Measurements from ENCODE around the gene GPR75. TPM values are rescaled to one million over a fixed set of nuclear protein-coding genes. Genes with fewer than 3 reads are reported as not detected.
"Not testable (repeated sequence)": the region's sequence is repeated elsewhere in the genome, so short reads cannot be mapped to it uniquely, and the experiment has no call there.

Gene GPR75
- total RNA-seq, 4 donors from 2014 or later = 2.5 to 7.4 (median 4.4) TPM

- intact Hi-C loops (cut with DNase I; ENCODE audit: low total_unique reads); in situ Hi-C loops (cut with MboI; ENCODE audit: low pct_ligation_motif_present in 1 of 4, low pct_unique_long_range_greater_than_20kb in 1 of 4, low sequenced_read_pairs in 3 of 4); DNase-seq: not testable (repeated sequence)
These were observed 36.1 kb downstream of the GPR75 start for GRCh38 chr2:53823639-53824038.

GRCh38 chr2:53821810-53822209 is 38.0 kb downstream of the GPR75 start:
- Histone ChIP-seq H3K4me3 (no peak overlapping the region), H3K27ac (no peak overlapping the region), H3K27me3 (no peaks in the 10 kb centered on the region), H3K9me3 (no peaks in the 10 kb centered on the region), H3K36me3 (peaks cover 0 to 16% (median 4%) of the 10 kb centered on the region in 4 donors), H3K4me1 (peaks cover 3 to 13% (median 8%) of the 10 kb centered on the region in 4 donors)
- intact Hi-C loops (cut with DNase I; ENCODE audit: low total_unique reads) (no loop called here), in situ Hi-C loops (cut with MboI; ENCODE audit: low pct_ligation_motif_present in 1 of 4, low pct_unique_long_range_greater_than_20kb in 1 of 4, low sequenced_read_pairs in 3 of 4) (no loop called here)
- DNase-seq = no peak
- 79 to 87% methylated on average over 2 to 6 of the region's 6 CpGs for WGBS, 2 donors (ENCODE audit: low coverage in 1 of 2)
- TF ChIP-seq POLR2AphosphoS5 (IDR thresholded peaks at IDR 0.05) (no peak), POLR2A (IDR thresholded peaks at IDR 0.05) (no peak), EP300 (IDR thresholded peaks at IDR 0.05; ENCODE audit: low read depth) (no peak), CTCF (IDR thresholded peaks at IDR 0.05) (no peak)

More at GRCh38 chr2:53823639-53824038, 36.1 kb downstream of the GPR75 start:
- H3K27ac ChIP-seq, H3K4me3 ChIP-seq, H3K9me3 ChIP-seq, H3K36me3 ChIP-seq, H3K27me3 ChIP-seq: not testable (repeated sequence)
- WGBS, 2 donors (ENCODE audit: low coverage in 1 of 2) = 87 to 92% methylated on average over 6 to 9 of the region's 9 CpGs
- TF ChIP-seq CTCF (IDR thresholded peaks at IDR 0.05) = peak; percentile 11 to 33 (median 14)
- H3K4me1 ChIP-seq = peaks cover 3 to 11% (median 8%) of the 10 kb centered on the region in 4 donors

- Histone ChIP-seq H3K27ac (no peak overlapping the region), H3K4me1 (peaks cover 3 to 13% (median 8%) of the 10 kb centered on the region in 4 donors), H3K9me3 (no peaks in the 10 kb centered on the region), H3K36me3 (peaks cover 0 to 27% (median 8%) of the 10 kb centered on the region in 4 donors), H3K4me3 (no peak overlapping the region), H3K27me3 (no peaks in the 10 kb centered on the region)
- no peak for DNase-seq
- in situ Hi-C loops (cut with MboI; ENCODE audit: low pct_ligation_motif_present in 1 of 4, low pct_unique_long_range_greater_than_20kb in 1 of 4, low sequenced_read_pairs in 3 of 4) (no loop called here), intact Hi-C loops (cut with DNase I; ENCODE audit: low total_unique reads) (no loop called here)
- WGBS, 2 donors (ENCODE audit: low coverage in 1 of 2) = 87% methylated on average over 4 of the region's 4 CpGs
- TF ChIP-seq CTCF (IDR thresholded peaks at IDR 0.05) (no peak), POLR2A (IDR thresholded peaks at IDR 0.05) (no peak), EP300 (IDR thresholded peaks at IDR 0.05; ENCODE audit: low read depth) (no peak), POLR2AphosphoS5 (IDR thresholded peaks at IDR 0.05) (no peak)
These were observed 39.1 kb downstream of the GPR75 start for GRCh38 chr2:53820711-53821110.

GRCh38 chr2:53820048-53820447 is 39.7 kb downstream of the GPR75 start:
- H3K27me3 ChIP-seq = no peaks in the 10 kb centered on the region
- H3K4me1 ChIP-seq = peaks cover 3 to 13% (median 8%) of the 10 kb centered on the region in 4 donors
- peaks cover 0 to 34% (median 9%) of the 10 kb centered on the region in 4 donors for H3K36me3 ChIP-seq
- TF ChIP-seq POLR2AphosphoS5 (IDR thresholded peaks at IDR 0.05) (no peak), EP300 (IDR thresholded peaks at IDR 0.05; ENCODE audit: low read depth) (no peak), POLR2A (IDR thresholded peaks at IDR 0.05) (no peak), CTCF (IDR thresholded peaks at IDR 0.05) (no peak)
- in situ Hi-C loops (cut with MboI; ENCODE audit: low pct_ligation_motif_present in 1 of 4, low pct_unique_long_range_greater_than_20kb in 1 of 4, low sequenced_read_pairs in 3 of 4) = no loop called here
- peak overlapping the region in 2 of 4 donors; percentile 60 to 68 for H3K27ac ChIP-seq
- H3K9me3 ChIP-seq = no peaks in the 10 kb centered on the region
- intact Hi-C loops (cut with DNase I; ENCODE audit: low total_unique reads) = no loop called here
- peak overlapping the region in 1 of 4 donors; percentile 0 for H3K4me3 ChIP-seq
- WGBS, 2 donors (ENCODE audit: low coverage in 1 of 2) = 61% methylated on average over 7 to 9 of the region's 9 CpGs
- no peak for DNase-seq

All from transverse colon (tissue), 4 donors.